A549 (cell line): ENCODE data around the gene SSNA1. TPM values are rescaled to one million over a fixed set of nuclear protein-coding genes. Genes with fewer than 3 reads are reported as not detected.
A peak's percentile ranks its signal among the peaks of the same experiment; 100 is the strongest.

Experiments
- ATAC-seq, 2 experiments: fragments of 200-7000 bp in 1 of 2; fragments of >200 bp in 1 of 2; cut with Nextera tagmentation in 1 of 2; cut with Tn5 transposase in 1 of 2; 3 replicates each; pipeline versions ENCODE4 v1.8.0 to v1.9.1; 2018 to 2020; ENCODE audit warnings: mild to moderate bottlenecking in 1 of 2, moderate library complexity in 1 of 2
- CTCF ChIA-PET: fragments of 300-600 bp; sonication (Branson Sonifier 250); formaldehyde crosslinking; extraction: SDS; loops from one replicate; lab custom pipeline; 2021; ENCODE audit warnings: antibody characterized with exemption, inconsistent platforms; lab: Yijun Ruan, JAX
- POLR2A ChIA-PET: fragments of 350-600 bp; formaldehyde crosslinking; extraction: SDS; loops from one replicate; lab custom pipeline; 2021; ENCODE audit warnings: antibody characterized with exemption, inconsistent platforms; lab: Yijun Ruan, JAX
- DNase-seq, 2 experiments: peaks; one replicate each; pipeline versions ENCODE4 v3.0.0 to v3.0.0-alpha.2; 2011 to 2016; ENCODE audit warnings: low read depth in 1 of 2, low spot score in 1 of 2
- FAIRE-seq: peaks from 2 replicates; lab custom pipeline; 2011; peaks lifted over from hg19 to GRCh38; lab: Jason Lieb, UNC
- H3K27ac ChIP-seq, 2 experiments: fragments of >200 bp; sonication (Bioruptor Twin); formaldehyde crosslinking; 3 replicates each; pipeline ENCODE4 v1.5.1; 2016 to 2017
- H3K4me1 ChIP-seq: fragments of >200 bp; sonication (Bioruptor Twin); formaldehyde crosslinking; 3 replicates; pipeline ENCODE4 v1.6.1; 2016
- H3K4me2 ChIP-seq: fragments of >200 bp; sonication (Bioruptor Twin); formaldehyde crosslinking; 3 replicates; pipeline ENCODE4 v1.6.1; 2016
- H3K4me3 ChIP-seq: fragments of >200 bp; sonication (Bioruptor Twin); formaldehyde crosslinking; 3 replicates; pipeline ENCODE4 v1.5.1; 2016
- H3K9me3 ChIP-seq: fragments of >200 bp; sonication (Bioruptor Twin); formaldehyde crosslinking; 3 replicates; pipeline ENCODE4 v1.6.1; 2016
- CEBPB ChIP-seq, 2 experiments: fragments of >200 bp in 1 of 2; sonication (Bioruptor Twin) in 1 of 2; formaldehyde crosslinking in 1 of 2; IDR thresholded peaks; 2 replicates each; pipeline ENCODE4 v1.6.1; 2012 to 2016
- ESRRA ChIP-seq: fragments of 150-350 bp; IDR thresholded peaks from 2 replicates; pipeline ENCODE4 v1.6.1; 2014; ENCODE audit warnings: mild to moderate bottlenecking, low read length, borderline replicate concordance
- FOXS1 ChIP-seq: fragments of 250-450 bp; sonication (Bioruptor Pico); IDR thresholded peaks from 2 replicates; pipeline ENCODE4 v1.5.0; 2020; ENCODE audit warnings: mild to moderate bottlenecking, moderate library complexity
- HEYL ChIP-seq: fragments of 250-450 bp; sonication (Bioruptor Pico); IDR thresholded peaks from 2 replicates; pipeline ENCODE4 v1.8.0; 2021; ENCODE audit warnings: mild to moderate bottlenecking, moderate library complexity
- HOXB5 ChIP-seq: fragments of 250-450 bp; sonication (Bioruptor Pico); IDR thresholded peaks from 2 replicates; pipeline ENCODE4 v1.5.0; 2020; ENCODE audit warnings: mild to moderate bottlenecking, moderate library complexity
- JUN ChIP-seq, 2 experiments: fragments of >200 bp; sonication (Bioruptor Twin); formaldehyde crosslinking; IDR thresholded peaks; 2 replicates in 1 of 2; 3 replicates in 1 of 2; pipeline ENCODE4 v1.6.1; 2016 to 2017
- JUNB ChIP-seq: fragments of >200 bp; sonication (Bioruptor Twin); formaldehyde crosslinking; IDR thresholded peaks from 2 replicates; pipeline ENCODE4 v1.6.1; 2016
- MAZ ChIP-seq: fragments of 150-350 bp; IDR thresholded peaks from 2 replicates; pipeline ENCODE4 v1.6.1; 2014; ENCODE audit warnings: antibody characterized with exemption, low read depth, low read length, borderline replicate concordance
- MYC ChIP-seq: IDR thresholded peaks from 2 replicates; pipeline ENCODE4 v1.6.1; 2012; ENCODE audit warnings: mild to moderate bottlenecking, inconsistent platforms, low read length, improper control_type of control experiment, borderline replicate concordance
- NR3C1 ChIP-seq: fragments of >200 bp; sonication (Bioruptor Twin); formaldehyde crosslinking; IDR thresholded peaks from 3 replicates; pipeline ENCODE4 v1.6.1; 2017
- POLR2A ChIP-seq: IDR thresholded peaks from 2 replicates; pipeline ENCODE4 v1.6.1; 2012; ENCODE audit warnings: mild to moderate bottlenecking, low read length
- POLR2AphosphoS2 ChIP-seq: conservative IDR thresholded peaks from 2 replicates; pipeline ENCODE4 v1.6.1; 2012; ENCODE audit warnings: low read length, improper control_type of control experiment, inconsistent platforms
- SREBF2 ChIP-seq: fragments of 450-650 bp; IDR thresholded peaks from 2 replicates; pipeline ENCODE4 v1.6.1; 2014; ENCODE audit warnings: mild to moderate bottlenecking, moderate library complexity
- ZNF302 ChIP-seq: fragments of 250-450 bp; sonication (Bioruptor Pico); IDR thresholded peaks from 2 replicates; pipeline ENCODE4 v1.9.0; 2021; ENCODE audit warnings: inconsistent platforms, mild to moderate bottlenecking, moderate library complexity
- ZSCAN20 ChIP-seq: fragments of 250-450 bp; sonication (Bioruptor Pico); IDR thresholded peaks from 2 replicates; pipeline ENCODE4 v1.8.0; 2022; ENCODE audit warnings: mild to moderate bottlenecking, moderate library complexity
- WGBS: methylation state at CpG from one replicate; pipeline ENCODE4 v1.1.6; 2017; ENCODE audit errors: missing lambda C conversion rate; 5-methylcytosine and 5-hydroxymethylcytosine counted together
- polyA plus RNA-seq, 4 experiments: library from polyadenylated mRNA; depleted of rRNA in 3 of 4; stranded (reverse); fragments of >200 nt; fragmentation: RNase III in 1 of 4; extraction: RNeasy Plus Mini Kit Qiagen cat#74134 plus additional on column Dnase treatment in 1 of 4; gene quantifications; 2 replicates in 3 of 4; 3 replicates in 1 of 4; pipeline ENCODE4 v1.2.3, GENCODE V29; 2011 to 2017
- TF ChIP-seq, protein P1 (sequence below): IDR thresholded peaks from 2 replicates; pipeline ENCODE4 v1.6.1; 2012
- TF ChIP-seq, protein P2 (sequence below): IDR thresholded peaks from 2 replicates; pipeline ENCODE4 v1.6.1; 2012; ENCODE audit warnings: low read depth, borderline replicate concordance
- TF ChIP-seq, protein P3 (sequence below): fragments of 200-600 bp; sonication (generic); IDR thresholded peaks from 2 replicates; pipeline ENCODE4 v1.6.1; 2016; ENCODE audit warnings: antibody characterized with exemption, mild to moderate bottlenecking, moderate library complexity

Gene SSNA1
- polyA plus RNA-seq, 2 of the 4 experiments (the other 2 are of a cell fraction): 54.1 to 102 TPM

DNA sequence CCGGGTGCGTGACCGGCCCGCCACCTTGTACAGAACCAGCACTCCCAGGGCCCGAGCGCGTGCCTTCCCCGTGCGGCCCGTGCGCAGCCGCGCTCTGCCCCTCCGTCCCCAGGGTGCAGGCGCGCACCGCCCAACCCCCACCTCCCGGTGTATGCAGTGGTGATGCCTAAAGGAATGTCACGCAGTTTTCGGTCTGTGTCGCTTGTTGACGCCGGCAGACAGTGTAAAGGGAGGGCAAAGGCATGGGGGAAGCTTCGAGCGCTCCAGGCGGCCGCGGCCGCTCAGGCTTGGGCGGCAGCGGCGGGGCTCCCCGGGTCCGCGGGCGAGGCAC lies 19.9 kb upstream of the SSNA1 start:
- peak; percentile 22 to 38; a peak in 4 of 6 replicates for ATAC-seq
- Histone ChIP-seq H3K4me1 (peaks cover 27% of the 10 kb centered on the region), H3K4me3 (peak overlapping the region; percentile 47), H3K9me3 (no peaks in the 10 kb centered on the region), H3K27ac (peak overlapping the region; percentile 59 to 78), H3K4me2 (peak overlapping the region; percentile 99)
- WGBS: 2% methylated on average over 9 of the region's 36 CpGs
- CTCF ChIA-PET: interaction anchor here (0.8 to 16.5 kb wide), 8 partner anchors 8 to 68 kb away, joined by 3 to 156 read pairs (median 7); partner anchors contain the start of genes ANAPC2, RNF224 and SSNA1
- no peak for FAIRE-seq
- TF ChIP-seq ZNF302 (CRISPR knock-in tag): no peak
- TF ChIP-seq NR3C1: no peak
- TF ChIP-seq, protein P1, sequence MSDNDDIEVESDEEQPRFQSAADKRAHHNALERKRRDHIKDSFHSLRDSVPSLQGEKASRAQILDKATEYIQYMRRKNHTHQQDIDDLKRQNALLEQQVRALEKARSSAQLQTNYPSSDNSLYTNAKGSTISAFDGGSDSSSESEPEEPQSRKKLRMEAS: peak; percentile 74
- no peak for TF ChIP-seq ZSCAN20
- POLR2A ChIA-PET: interaction anchor here (1.1 to 2.0 kb wide), 5 partner anchors 18 to 72 kb away, joined by 3 to 10 read pairs (median 6); partner anchors contain the start of gene TUBB4B
- DNase-seq: peak in 1 of 2 experiments; percentile 53

DNA sequence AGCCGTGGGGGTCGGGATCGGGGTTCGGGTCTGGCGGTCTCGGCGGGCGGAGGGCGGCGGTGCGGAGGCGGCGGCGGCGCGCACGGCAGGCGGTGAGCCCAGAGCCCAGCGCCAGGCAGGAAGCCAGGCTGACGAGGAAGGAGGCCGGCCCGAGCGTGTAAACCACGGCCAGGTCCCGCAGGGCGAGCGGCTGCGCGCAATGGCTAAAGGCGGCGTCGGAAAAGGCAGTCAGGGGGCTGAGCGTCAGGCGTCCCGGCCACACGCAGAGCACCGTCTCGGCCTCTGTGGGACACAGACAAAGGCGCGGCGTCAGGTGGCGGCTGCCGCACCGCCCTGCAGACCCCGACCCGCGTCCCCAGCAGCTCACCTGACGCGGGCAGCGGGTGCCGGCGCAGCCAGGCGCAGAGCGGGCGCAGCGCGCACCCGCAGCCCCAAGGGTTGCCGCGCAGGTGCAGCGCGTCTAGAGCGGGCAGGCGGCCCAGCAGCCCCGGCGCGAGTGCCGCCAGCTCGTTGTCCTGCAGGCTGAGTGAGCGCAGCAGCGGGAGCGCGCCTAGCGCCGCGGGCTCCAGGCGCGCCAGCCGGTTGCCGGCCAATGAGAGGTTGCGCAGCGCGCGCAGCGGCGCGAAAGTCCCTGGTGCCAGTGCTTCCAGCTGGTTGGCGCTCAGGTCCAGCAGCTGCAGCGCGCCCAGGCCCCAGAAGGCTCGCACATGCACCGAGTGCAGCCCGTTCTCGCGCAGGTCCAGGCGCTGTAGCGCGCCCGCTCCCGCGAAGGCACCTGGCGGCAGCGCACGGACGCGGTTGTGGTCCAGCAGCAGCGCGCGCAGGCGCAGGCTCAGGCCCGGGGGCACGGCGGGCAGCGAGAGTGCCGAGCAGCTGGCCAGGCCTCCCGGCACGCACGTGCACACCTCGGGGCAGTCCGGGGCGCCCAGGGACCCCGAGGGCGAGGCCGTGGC lies 19.3 kb upstream of the SSNA1 start:
- H3K4me2 ChIP-seq: peak overlapping the region; percentile 99
- FAIRE-seq (no peak), DNase-seq (peak; percentile 74 to 84)
- POLR2A ChIA-PET: interaction anchor here (0.6 to 1.8 kb wide), 7 partner anchors 12 to 177 kb away, joined by 3 to 7 read pairs (median 4); partner anchors contain the start of genes PAXX and TUBB4B
- CTCF ChIA-PET: interaction anchor here (0.5 to 16.5 kb wide), 11 partner anchors 10 to 67 kb away, joined by 3 to 156 read pairs (median 5); partner anchors contain the start of genes ANAPC2, RNF224 and SSNA1
- no peaks in the 10 kb centered on the region for H3K9me3 ChIP-seq
- peaks cover 27% of the 10 kb centered on the region for H3K4me1 ChIP-seq
- TF ChIP-seq POLR2A (peak; percentile 39), JUN (IDR thresholded peaks at IDR 0.05) (peak in 1 of 2 experiments; percentile 26; a peak in 1 of 5 replicates), HOXB5 (CRISPR knock-in tag) (no peak), ZNF302 (CRISPR knock-in tag) (no peak)
- TF ChIP-seq, protein P2, sequence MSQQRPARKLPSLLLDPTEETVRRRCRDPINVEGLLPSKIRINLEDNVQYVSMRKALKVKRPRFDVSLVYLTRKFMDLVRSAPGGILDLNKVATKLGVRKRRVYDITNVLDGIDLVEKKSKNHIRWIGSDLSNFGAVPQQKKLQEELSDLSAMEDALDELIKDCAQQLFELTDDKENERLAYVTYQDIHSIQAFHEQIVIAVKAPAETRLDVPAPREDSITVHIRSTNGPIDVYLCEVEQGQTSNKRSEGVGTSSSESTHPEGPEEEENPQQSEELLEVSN: peak; percentile 61
- TF ChIP-seq, protein P1: peak; percentile 71
- TF ChIP-seq, all 56 proteins: peak for 4
- 3% methylated on average over 38 of the region's 124 CpGs for WGBS
- peak overlapping the region; percentile 47 for H3K4me3 ChIP-seq
- ATAC-seq: peak; percentile 37 to 57
- H3K27ac ChIP-seq: peak overlapping the region; percentile 59 to 78

DNA sequence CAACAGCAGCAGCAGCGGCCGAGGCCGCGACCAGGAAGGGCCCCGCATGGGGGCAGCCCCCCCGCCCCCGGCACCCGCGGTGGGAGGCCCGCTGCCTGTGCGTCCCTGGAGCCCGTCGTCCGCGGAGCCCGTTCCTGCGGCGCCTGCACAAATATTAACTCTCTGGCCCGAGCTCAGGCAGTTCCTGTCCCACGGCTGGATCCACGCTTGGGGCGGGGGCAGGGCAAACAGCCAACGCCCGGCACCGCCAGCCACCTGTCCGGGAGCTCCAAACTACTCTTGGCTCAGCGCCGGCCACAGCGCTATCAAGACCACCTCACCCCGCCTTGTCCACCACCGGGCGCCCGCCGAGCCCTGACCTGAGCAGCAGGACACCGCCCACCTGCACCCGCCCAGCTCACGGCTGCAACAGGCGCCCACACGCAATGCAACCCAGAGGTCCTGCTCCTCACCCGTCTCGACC lies 18.5 kb upstream of the SSNA1 start, which contains the start of gene LRRC26:
LRRC26 (minus strand) TSS at position 156 of the 463 bp plus-strand sequence; CDS start at position 48, 108 bp downstream.
- Histone ChIP-seq H3K27ac (peak within 1 kb of the TSS; percentile 59 to 78; a peak in 5 of 6 replicates), H3K4me3 (peak within 1 kb of the TSS; percentile 47), H3K4me2 (peak within 1 kb of the TSS; percentile 99), H3K9me3 (no peaks in the 10 kb centered on the region), H3K4me1 (peaks cover 27% of the 10 kb centered on the region)
- no peak for TF ChIP-seq MAZ
- no peak for TF ChIP-seq ESRRA
- TF ChIP-seq SREBF2: no peak
- TF ChIP-seq HEYL: no peak
- TF ChIP-seq POLR2AphosphoS2: no peak
- no peak for TF ChIP-seq CEBPB (IDR thresholded peaks at IDR 0.05)
- no peak for TF ChIP-seq MYC
- no peak for TF ChIP-seq FOXS1 (CRISPR knock-in tag)
- TF ChIP-seq HOXB5 (CRISPR knock-in tag): no peak
- TF ChIP-seq, protein P3, sequence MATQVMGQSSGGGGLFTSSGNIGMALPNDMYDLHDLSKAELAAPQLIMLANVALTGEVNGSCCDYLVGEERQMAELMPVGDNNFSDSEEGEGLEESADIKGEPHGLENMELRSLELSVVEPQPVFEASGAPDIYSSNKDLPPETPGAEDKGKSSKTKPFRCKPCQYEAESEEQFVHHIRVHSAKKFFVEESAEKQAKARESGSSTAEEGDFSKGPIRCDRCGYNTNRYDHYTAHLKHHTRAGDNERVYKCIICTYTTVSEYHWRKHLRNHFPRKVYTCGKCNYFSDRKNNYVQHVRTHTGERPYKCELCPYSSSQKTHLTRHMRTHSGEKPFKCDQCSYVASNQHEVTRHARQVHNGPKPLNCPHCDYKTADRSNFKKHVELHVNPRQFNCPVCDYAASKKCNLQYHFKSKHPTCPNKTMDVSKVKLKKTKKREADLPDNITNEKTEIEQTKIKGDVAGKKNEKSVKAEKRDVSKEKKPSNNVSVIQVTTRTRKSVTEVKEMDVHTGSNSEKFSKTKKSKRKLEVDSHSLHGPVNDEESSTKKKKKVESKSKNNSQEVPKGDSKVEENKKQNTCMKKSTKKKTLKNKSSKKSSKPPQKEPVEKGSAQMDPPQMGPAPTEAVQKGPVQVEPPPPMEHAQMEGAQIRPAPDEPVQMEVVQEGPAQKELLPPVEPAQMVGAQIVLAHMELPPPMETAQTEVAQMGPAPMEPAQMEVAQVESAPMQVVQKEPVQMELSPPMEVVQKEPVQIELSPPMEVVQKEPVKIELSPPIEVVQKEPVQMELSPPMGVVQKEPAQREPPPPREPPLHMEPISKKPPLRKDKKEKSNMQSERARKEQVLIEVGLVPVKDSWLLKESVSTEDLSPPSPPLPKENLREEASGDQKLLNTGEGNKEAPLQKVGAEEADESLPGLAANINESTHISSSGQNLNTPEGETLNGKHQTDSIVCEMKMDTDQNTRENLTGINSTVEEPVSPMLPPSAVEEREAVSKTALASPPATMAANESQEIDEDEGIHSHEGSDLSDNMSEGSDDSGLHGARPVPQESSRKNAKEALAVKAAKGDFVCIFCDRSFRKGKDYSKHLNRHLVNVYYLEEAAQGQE: no peak
- no peak for TF ChIP-seq JUN (IDR thresholded peaks at IDR 0.05)
- no peak for TF ChIP-seq JUNB
- CTCF ChIA-PET: interaction anchor here (0.5 to 16.5 kb wide), 11 partner anchors 7 to 141 kb away, joined by 3 to 156 read pairs (median 6); partner anchors contain the start of genes ANAPC2, RNF224 and SSNA1
- no peak for DNase-seq
- FAIRE-seq: no peak
- POLR2A ChIA-PET: interaction anchor here (1.1 to 1.8 kb wide), 3 partner anchors 13 to 40 kb away, joined by 3 to 7 read pairs (median 3); no protein-coding TSS in a partner anchor
- no peak for ATAC-seq
- WGBS: 66% methylated on average over 27 of the region's 41 CpGs
